Ectodermal cell (in vitro differentiated cells): ENCODE results near the gene ZBTB37.

Experiments
- H3K27ac ChIP-seq: 2 replicates; pipeline ENCODE4 v1.7.0; 2013; ENCODE audit warnings: mild to moderate bottlenecking, low read depth, low read length; ENCODE audit not compliant: insufficient read depth, poor library complexity, severe bottlenecking
- H3K27me3 ChIP-seq: 2 replicates; pipeline ENCODE4 v1.7.0; 2013; ENCODE audit warnings: mild to moderate bottlenecking, low read length; ENCODE audit not compliant: insufficient read depth, control insufficient read depth, poor library complexity, severe bottlenecking
- H3K36me3 ChIP-seq: one replicate; pipeline ENCODE4 v1.7.0; 2013; ENCODE audit warnings: low read length; ENCODE audit not compliant: control insufficient read depth, insufficient read depth
- H3K4me1 ChIP-seq: one replicate; pipeline ENCODE4 v1.7.0; 2013; ENCODE audit warnings: low read length; ENCODE audit not compliant: control insufficient read depth, insufficient read depth
- H3K4me3 ChIP-seq: 2 replicates; pipeline ENCODE4 v1.7.0; 2013; ENCODE audit warnings: low read depth, low read length, control low read depth; ENCODE audit not compliant: insufficient read depth
- H3K9me3 ChIP-seq: 2 replicates; pipeline ENCODE4 v1.7.0; 2013; ENCODE audit warnings: mild to moderate bottlenecking, low read length, moderate library complexity; ENCODE audit not compliant: control insufficient read depth
- WGBS, 2 experiments: methylation state at CpG; one replicate each; pipeline ENCODE4 v1.1.7; 2013; ENCODE audit warnings: missing lambda C conversion rate in 2 of 2; 5-methylcytosine and 5-hydroxymethylcytosine counted together

Gene ZBTB37

GRCh38 chr1:173900992-173901391 lies 32.8 kb downstream of the ZBTB37 start:
- H3K9me3 ChIP-seq: no peaks in the 10 kb centered on the region
- 58 to 70% methylated on average over 3 of the region's 3 CpGs for WGBS, 2 experiments
- no peaks in the 10 kb centered on the region for H3K4me1 ChIP-seq
- H3K27ac ChIP-seq: no peak overlapping the region
- H3K36me3 ChIP-seq: no peaks in the 10 kb centered on the region
- no peak overlapping the region for H3K4me3 ChIP-seq
- no peaks in the 10 kb centered on the region for H3K27me3 ChIP-seq

- 93 to 94% methylated on average over 6 of the region's 6 CpGs for WGBS, 2 experiments
- Histone ChIP-seq H3K4me3 (no peak overlapping the region), H3K36me3 (no peaks in the 10 kb centered on the region), H3K9me3 (no peaks in the 10 kb centered on the region), H3K27me3 (no peaks in the 10 kb centered on the region), H3K27ac (no peak overlapping the region), H3K4me1 (no peaks in the 10 kb centered on the region)
These were observed 35.8 kb downstream of the ZBTB37 start for GRCh38 chr1:173903827-173904531.

DNA sequence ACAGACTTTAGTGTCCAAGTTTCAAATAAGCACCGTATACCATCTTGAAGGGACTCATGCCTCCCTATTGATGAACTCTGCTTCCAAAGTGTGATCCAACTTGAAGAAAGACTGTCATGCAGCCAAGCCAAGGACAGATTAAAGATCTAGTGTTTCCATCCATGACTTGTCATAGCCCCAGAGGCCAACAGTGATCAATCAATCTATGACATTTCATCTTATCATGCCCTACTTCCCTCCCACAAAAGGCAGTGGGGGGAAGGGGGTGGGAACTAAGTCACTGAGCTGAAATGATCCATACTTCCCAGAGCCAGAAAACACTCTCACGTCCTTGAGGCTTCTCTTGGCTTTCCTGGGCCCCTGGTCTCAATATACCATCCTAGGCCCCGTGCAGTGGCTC lies 44.9 kb downstream of the ZBTB37 start:
- H3K27ac ChIP-seq: no peak overlapping the region
- no peaks in the 10 kb centered on the region for H3K36me3 ChIP-seq
- H3K9me3 ChIP-seq: no peaks in the 10 kb centered on the region
- H3K27me3 ChIP-seq: no peaks in the 10 kb centered on the region
- H3K4me3 ChIP-seq: no peak overlapping the region
- no peaks in the 10 kb centered on the region for H3K4me1 ChIP-seq
- WGBS, 2 experiments: 90 to 94% methylated on average over 3 of the region's 3 CpGs

DNA sequence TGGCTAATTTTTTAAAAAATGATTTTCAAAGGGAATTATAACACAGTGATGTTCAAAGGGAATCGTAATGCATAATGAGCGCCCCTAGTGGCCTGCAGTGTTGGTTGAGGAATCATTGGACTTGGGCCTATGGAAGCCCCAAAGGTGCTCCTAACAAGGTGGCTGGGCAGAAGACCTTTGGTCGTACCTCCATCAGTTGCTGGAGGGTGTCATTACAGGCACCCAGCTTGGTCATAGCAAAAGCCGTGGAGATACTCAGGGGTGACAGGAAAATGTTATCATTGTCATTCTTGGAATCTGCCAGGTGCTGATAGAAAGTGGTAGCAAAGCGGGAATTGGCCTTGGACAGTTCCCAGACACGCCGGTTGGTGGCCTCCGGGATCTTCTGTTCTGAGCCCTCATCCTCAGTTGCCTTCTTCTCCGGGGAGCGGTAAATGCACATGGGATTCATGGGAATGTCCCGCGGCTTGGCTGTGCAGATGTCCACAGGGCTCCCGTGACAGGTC lies 46.2 kb downstream of the ZBTB37 start:
- no peak overlapping the region for H3K27ac ChIP-seq
- no peaks in the 10 kb centered on the region for H3K9me3 ChIP-seq
- H3K36me3 ChIP-seq: no peaks in the 10 kb centered on the region
- H3K27me3 ChIP-seq: no peaks in the 10 kb centered on the region
- no peak overlapping the region for H3K4me3 ChIP-seq
- WGBS, 2 experiments: 84 to 87% methylated on average over 13 of the region's 13 CpGs
- no peaks in the 10 kb centered on the region for H3K4me1 ChIP-seq

- H3K4me1 ChIP-seq: no peaks in the 10 kb centered on the region
- H3K9me3 ChIP-seq: no peaks in the 10 kb centered on the region
- H3K36me3 ChIP-seq: no peaks in the 10 kb centered on the region
- WGBS, 2 experiments: 91 to 95% methylated on average over 2 of the region's 2 CpGs
- H3K27me3 ChIP-seq: no peaks in the 10 kb centered on the region
- no peak overlapping the region for H3K4me3 ChIP-seq
- no peak overlapping the region for H3K27ac ChIP-seq
These were observed 47.4 kb downstream of the ZBTB37 start for GRCh38 chr1:173915596-173915995.

DNA sequence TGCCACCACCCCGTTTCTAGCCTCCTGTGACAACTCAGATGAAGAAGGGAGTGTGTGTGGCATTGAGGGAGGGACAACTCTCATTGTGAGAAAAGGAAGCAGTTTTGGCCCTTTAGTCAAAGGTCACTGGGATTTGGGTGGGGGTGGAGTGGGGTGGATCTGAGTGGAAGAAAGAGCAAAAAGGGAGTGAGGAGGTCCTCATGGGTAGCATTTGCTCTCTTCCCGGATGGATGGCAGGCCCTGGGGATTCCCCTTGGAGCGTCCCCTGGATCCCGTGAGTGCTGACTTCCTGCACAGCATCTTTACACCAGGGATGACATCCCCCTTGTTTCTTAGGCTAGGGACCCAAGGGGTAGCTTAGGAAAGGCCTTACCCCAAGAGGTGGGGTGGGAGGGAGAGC lies 48.5 kb downstream of the ZBTB37 start:
- H3K27ac ChIP-seq: no peak overlapping the region
- no peaks in the 10 kb centered on the region for H3K9me3 ChIP-seq
- H3K36me3 ChIP-seq: no peaks in the 10 kb centered on the region
- H3K4me1 ChIP-seq: no peaks in the 10 kb centered on the region
- no peak overlapping the region for H3K4me3 ChIP-seq
- 90 to 97% methylated on average over 4 of the region's 4 CpGs for WGBS, 2 experiments
- H3K27me3 ChIP-seq: no peaks in the 10 kb centered on the region

DNA sequence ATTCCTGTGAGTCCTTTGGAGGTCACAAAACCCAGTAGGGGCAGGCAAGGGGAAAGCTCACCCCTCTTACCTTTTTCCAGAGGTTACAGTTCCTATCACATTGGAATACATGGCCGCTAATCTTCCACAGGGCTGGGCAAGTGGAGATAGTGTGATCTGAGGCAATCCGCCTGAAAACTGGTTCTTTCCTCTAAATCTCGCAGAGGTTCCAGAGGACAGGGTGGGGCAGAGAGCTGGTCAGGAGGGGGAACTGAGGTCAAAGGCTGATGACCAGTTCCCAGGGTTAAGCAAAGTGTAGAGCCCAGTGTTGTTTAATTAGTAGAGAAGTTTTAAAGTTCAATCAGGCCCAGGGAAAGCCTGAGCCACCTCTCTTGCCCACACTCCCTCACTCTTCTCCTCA lies 49.0 kb downstream of the ZBTB37 start, which contains the start of gene SERPINC1:
TSS of gene SERPINC1 (minus strand) at position 179 of the 400 bp plus-strand sequence. CDS start at position 111, 68 bp downstream.
- 95 to 96% methylated on average over 3 of the region's 3 CpGs for WGBS, 2 experiments
- Histone ChIP-seq H3K27ac (no peak within 1 kb of the TSS), H3K4me1 (no peaks in the 10 kb centered on the region), H3K9me3 (no peaks in the 10 kb centered on the region), H3K27me3 (no peaks in the 10 kb centered on the region), H3K36me3 (no peaks in the 10 kb centered on the region), H3K4me3 (no peak within 1 kb of the TSS)

- Histone ChIP-seq H3K4me1 (no peaks in the 10 kb centered on the region), H3K27me3 (no peaks in the 10 kb centered on the region), H3K9me3 (no peaks in the 10 kb centered on the region), H3K27ac (no peak overlapping the region), H3K4me3 (no peak overlapping the region), H3K36me3 (no peaks in the 10 kb centered on the region)
- WGBS, 2 experiments: 91 to 94% methylated on average over 12 of the region's 12 CpGs
These were observed 49.7 kb downstream of the ZBTB37 start for GRCh38 chr1:173917635-173918493.

DNA sequence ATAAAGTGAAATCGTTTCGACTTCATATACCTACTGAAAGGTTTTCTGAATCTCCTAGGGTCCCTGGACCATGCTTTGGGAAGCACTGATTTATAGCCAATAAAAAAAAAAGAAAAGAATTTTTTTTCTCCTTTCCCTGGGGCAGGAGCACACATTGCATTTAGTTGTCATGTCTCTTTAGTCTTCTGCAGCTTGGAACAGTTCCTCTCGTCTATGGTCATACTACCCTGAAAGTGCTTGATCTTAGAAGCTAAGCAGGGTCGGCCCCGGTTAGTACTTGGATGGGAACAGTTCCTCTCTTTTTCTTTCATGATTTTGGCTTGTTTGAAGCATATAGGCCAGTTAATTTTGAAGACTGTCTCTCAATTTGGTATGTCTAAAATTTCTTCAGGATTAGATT lies 52.7 kb downstream of the ZBTB37 start:
- no peak overlapping the region for H3K4me3 ChIP-seq
- no peaks in the 10 kb centered on the region for H3K4me1 ChIP-seq
- H3K27me3 ChIP-seq: no peaks in the 10 kb centered on the region
- H3K9me3 ChIP-seq: no peaks in the 10 kb centered on the region
- H3K36me3 ChIP-seq: no peaks in the 10 kb centered on the region
- WGBS, 2 experiments: 90 to 96% methylated on average over 5 of the region's 5 CpGs
- no peak overlapping the region for H3K27ac ChIP-seq
